AG10803 (cell line): ENCODE results near the gene SV2A.
"Not testable (repeated sequence)": the region's sequence is repeated elsewhere in the genome, so short reads cannot be mapped to it uniquely, and the experiment has no call there.

Source experiments
- DNase-seq: peaks from one replicate; pipeline ENCODE4 v3.0.0; 2010; ENCODE audit warnings: low read depth
- H3K4me3 ChIP-seq: 2 replicates; pipeline ENCODE4 v1.5.1; 2011; ENCODE audit warnings: mild to moderate bottlenecking, low read length, control low read depth
- CTCF ChIP-seq: conservative IDR thresholded peaks from 2 replicates; pipeline ENCODE4 v1.5.1; 2011; ENCODE audit warnings: mild to moderate bottlenecking, low read length, control low read depth, inconsistent platforms

SV2A gene

GRCh38 chr1:149949911-149950310 is 32.3 kb upstream of the SV2A start:
- no peak for TF ChIP-seq CTCF

GRCh38 chr1:149945206-149945605 is 27.6 kb upstream of the SV2A start:
- no peak for TF ChIP-seq CTCF
- DNase-seq = no peak
- H3K4me3 ChIP-seq = no peak overlapping the region

More at GRCh38 chr1:149949911-149950310, 32.3 kb upstream of the SV2A start:
- H3K4me3 ChIP-seq = no peak overlapping the region
- DNase-seq = no peak

- no peak for TF ChIP-seq CTCF
- DNase-seq = no peak
- no peak overlapping the region for H3K4me3 ChIP-seq
Measured at GRCh38 chr1:149942885-149943284, 25.2 kb upstream of the SV2A start.

- DNase-seq = no peak
- TF ChIP-seq CTCF = peak; percentile 35
- H3K4me3 ChIP-seq = no peak overlapping the region
Measured at GRCh38 chr1:149942207-149942606, 24.6 kb upstream of the SV2A start.

GRCh38 chr1:149940427-149940826 is 22.8 kb upstream of the SV2A start:
- TF ChIP-seq CTCF = no peak
- DNase-seq = no peak
- no peak overlapping the region for H3K4me3 ChIP-seq

- not testable (repeated sequence) for DNase-seq
- H3K4me3 ChIP-seq = peak overlapping the region; percentile 45
Measured at GRCh38 chr1:149938668-149939003, 21.0 kb upstream of the SV2A start.

GRCh38 chr1:149937759-149938158 is 20.1 kb upstream of the SV2A start:
- DNase-seq = no peak
- TF ChIP-seq CTCF = no peak
- no peak overlapping the region for H3K4me3 ChIP-seq
